Esophagus squamous epithelium (tissue), 5 donors: ENCODE measurements around the gene MRRF. TPM values are rescaled to one million over a fixed set of nuclear protein-coding genes. Genes with fewer than 3 reads are reported as not detected.

Experiments used
- DNase-seq: peaks from one replicate; lab custom pipeline; 2025; lab: John Stamatoyannopoulos, UW
- H3K27ac ChIP-seq, 4 donors: fragments of 200-600 bp; sonication (generic); one replicate each; pipeline ENCODE4 v1.5.1; 2016 to 2019; ENCODE audit warnings: mild to moderate bottlenecking in 1 of 4
- H3K27me3 ChIP-seq, 4 donors: fragments of 200-600 bp; sonication (generic); 1 replicate in 3 of 4; 2 replicates in 1 of 4; pipeline versions ENCODE4 v1.5.1 to v1.6.0; 2017 to 2021; ENCODE audit warnings: antibody characterized with exemption in 1 of 4
- H3K36me3 ChIP-seq, 3 donors: fragments of 200-600 bp; sonication (generic); one replicate each; pipeline ENCODE4 v1.5.1; 2016 to 2019
- H3K4me1 ChIP-seq, 3 donors: fragments of 200-600 bp; sonication (generic); one replicate each; pipeline ENCODE4 v1.5.1; 2017 to 2019
- H3K4me3 ChIP-seq, 4 donors: fragments of 200-600 bp; sonication (generic); 1 replicate in 3 of 4; 2 replicates in 1 of 4; pipeline ENCODE4 v1.5.1; 2016 to 2019; ENCODE audit warnings: mild to moderate bottlenecking in 2 of 4, moderate library complexity in 1 of 4
- H3K9me3 ChIP-seq, 3 donors: fragments of 200-600 bp; sonication (generic); one replicate each; pipeline ENCODE4 v1.5.1; 2016 to 2019
- POLR2A ChIP-seq, 4 donors: fragments of 450-650 bp; IDR thresholded peaks; one replicate each; pipeline ENCODE4 v1.6.1; 2017; ENCODE audit warnings: antibody characterized with exemption in 4 of 4, mild to moderate bottlenecking in 4 of 4, moderate library complexity in 3 of 4
- WGBS, 2 donors: methylation state at CpG; one replicate each; pipeline ENCODE4 v1.1.5; 2018; 5-methylcytosine and 5-hydroxymethylcytosine counted together
- intact Hi-C: fragments of 100-400 bp; cut with DNase I; formaldehyde crosslinking; loops from one replicate; pipeline ENCODE4 v1.15.0; 2022
- total RNA-seq, 4 donors: library from RNA; depleted of rRNA; stranded (reverse); fragments of >200 nt; gene quantifications; one replicate each; pipeline ENCODE4 v1.1.0, GENCODE V29; 2016
- TF ChIP-seq, protein P1 (sequence below), 6 experiments: fragments of 450-650 bp in 4 of 6; fragments of 200-600 bp in 2 of 6; sonication (generic) in 2 of 6; IDR thresholded peaks; one replicate each; pipeline ENCODE4 v1.5.1; 2016 to 2019; ENCODE audit warnings: antibody characterized with exemption in 6 of 6, mild to moderate bottlenecking in 4 of 6, moderate library complexity in 4 of 6
- donor health status: DM: yes; HTN: yes; CAD: no.

Gene MRRF
- total RNA-seq, 4 donors from 2014 or later, result 23.9 to 48.6 (median 40.4) TPM

DNA sequence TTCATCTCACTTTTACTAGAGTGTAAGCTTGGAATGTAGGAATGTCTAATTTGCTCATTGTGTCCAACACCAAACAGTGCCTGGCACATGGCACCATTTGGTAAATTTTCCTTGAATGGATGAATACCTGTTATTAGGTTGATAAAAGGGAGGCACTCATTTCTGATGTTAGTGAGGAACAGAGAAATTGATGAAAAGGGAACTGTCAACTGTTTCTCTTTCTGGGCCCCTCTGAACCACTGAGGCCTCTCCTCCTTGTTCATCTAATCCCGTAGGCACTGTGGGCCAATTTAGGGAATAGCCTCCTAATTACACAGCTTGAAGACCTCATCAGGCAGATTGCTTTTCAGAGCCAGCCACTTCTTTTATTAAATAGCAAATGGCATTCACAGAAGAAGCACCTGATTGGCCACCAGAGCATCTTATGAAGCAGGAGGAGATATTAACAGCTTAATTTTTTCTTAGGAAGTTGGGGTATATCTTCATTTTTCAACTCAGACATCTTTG is 22.6 kb downstream of the MRRF start:
- TF ChIP-seq, protein P1, sequence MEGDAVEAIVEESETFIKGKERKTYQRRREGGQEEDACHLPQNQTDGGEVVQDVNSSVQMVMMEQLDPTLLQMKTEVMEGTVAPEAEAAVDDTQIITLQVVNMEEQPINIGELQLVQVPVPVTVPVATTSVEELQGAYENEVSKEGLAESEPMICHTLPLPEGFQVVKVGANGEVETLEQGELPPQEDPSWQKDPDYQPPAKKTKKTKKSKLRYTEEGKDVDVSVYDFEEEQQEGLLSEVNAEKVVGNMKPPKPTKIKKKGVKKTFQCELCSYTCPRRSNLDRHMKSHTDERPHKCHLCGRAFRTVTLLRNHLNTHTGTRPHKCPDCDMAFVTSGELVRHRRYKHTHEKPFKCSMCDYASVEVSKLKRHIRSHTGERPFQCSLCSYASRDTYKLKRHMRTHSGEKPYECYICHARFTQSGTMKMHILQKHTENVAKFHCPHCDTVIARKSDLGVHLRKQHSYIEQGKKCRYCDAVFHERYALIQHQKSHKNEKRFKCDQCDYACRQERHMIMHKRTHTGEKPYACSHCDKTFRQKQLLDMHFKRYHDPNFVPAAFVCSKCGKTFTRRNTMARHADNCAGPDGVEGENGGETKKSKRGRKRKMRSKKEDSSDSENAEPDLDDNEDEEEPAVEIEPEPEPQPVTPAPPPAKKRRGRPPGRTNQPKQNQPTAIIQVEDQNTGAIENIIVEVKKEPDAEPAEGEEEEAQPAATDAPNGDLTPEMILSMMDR (IDR thresholded peaks at IDR 0.05), result no peak
- TF ChIP-seq POLR2A (IDR thresholded peaks at IDR 0.05), result no peak
- no peak overlapping the region for H3K4me3 ChIP-seq
- intact Hi-C loops, result no loop called here
- no peak overlapping the region for H3K27ac ChIP-seq
- no peaks in the 10 kb centered on the region for H3K27me3 ChIP-seq
- H3K4me1 ChIP-seq, result no peaks in the 10 kb centered on the region
- WGBS, 2 donors, result 75 to 79% methylated on average over 1 of the region's 1 CpG
- no peaks in the 10 kb centered on the region for H3K9me3 ChIP-seq
- no peak for DNase-seq
- H3K36me3 ChIP-seq, result peaks cover 8 to 100% (median 26%) of the 10 kb centered on the region in 3 donors

DNA sequence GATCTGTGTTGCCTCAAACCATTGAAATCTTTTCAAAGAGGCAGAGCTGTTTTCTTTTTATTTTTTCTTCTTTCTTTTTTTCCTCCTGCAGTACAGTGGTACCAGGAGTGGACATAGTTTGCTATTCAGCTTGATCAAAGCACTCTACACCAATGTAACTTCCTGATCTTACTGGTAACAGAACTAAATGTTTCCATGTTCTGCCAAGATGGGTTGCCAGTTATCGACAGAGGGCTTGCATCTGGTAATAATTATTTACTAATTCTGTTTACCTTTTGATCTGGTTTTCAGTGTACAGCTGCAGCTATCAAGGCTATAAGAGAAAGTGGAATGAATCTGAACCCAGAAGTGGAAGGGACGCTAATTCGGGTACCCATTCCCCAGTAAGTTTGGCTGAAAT is 26.8 kb downstream of the MRRF start:
- Histone ChIP-seq H3K27me3 (no peaks in the 10 kb centered on the region), H3K27ac (no peak overlapping the region), H3K36me3 (peaks cover 5 to 100% (median 13%) of the 10 kb centered on the region in 3 donors), H3K4me1 (no peaks in the 10 kb centered on the region), H3K9me3 (no peaks in the 10 kb centered on the region), H3K4me3 (no peak overlapping the region)
- TF ChIP-seq POLR2A (IDR thresholded peaks at IDR 0.05), result no peak
- TF ChIP-seq, protein P1 (IDR thresholded peaks at IDR 0.05), result no peak
- 86 to 90% methylated on average over 3 of the region's 3 CpGs for WGBS, 2 donors
- DNase-seq, result no peak
- intact Hi-C loops, result no loop called here

DNA sequence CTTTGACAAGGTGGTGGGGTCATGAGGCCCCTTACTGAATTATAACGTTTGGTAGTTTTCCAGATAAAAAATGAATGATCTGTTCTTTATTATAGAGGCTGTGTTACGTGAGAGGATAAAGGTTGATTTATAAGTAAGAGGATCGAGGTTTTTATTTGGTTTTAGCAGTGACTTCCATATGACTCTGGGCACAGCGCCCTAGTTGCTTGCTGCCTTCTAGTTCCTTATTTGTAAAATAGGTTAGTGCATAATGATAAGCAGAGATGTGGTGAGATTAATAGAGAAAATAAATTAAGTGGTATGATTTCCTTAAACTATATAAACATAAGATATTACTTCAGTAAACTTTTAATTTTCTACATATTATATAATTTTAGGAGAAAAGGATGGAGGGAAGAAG is 29.8 kb downstream of the MRRF start:
- Histone ChIP-seq H3K27ac (no peak overlapping the region), H3K36me3 (peaks cover 0 to 100% (median 5%) of the 10 kb centered on the region in 3 donors), H3K9me3 (no peaks in the 10 kb centered on the region), H3K4me1 (no peaks in the 10 kb centered on the region), H3K27me3 (no peaks in the 10 kb centered on the region), H3K4me3 (no peak overlapping the region)
- WGBS, 2 donors, result 62 to 79% methylated on average over 4 of the region's 4 CpGs
- intact Hi-C loops, result no loop called here
- TF ChIP-seq, protein P1 (IDR thresholded peaks at IDR 0.05), result no peak
- no peak for TF ChIP-seq POLR2A (IDR thresholded peaks at IDR 0.05)
- no peak for DNase-seq

DNA sequence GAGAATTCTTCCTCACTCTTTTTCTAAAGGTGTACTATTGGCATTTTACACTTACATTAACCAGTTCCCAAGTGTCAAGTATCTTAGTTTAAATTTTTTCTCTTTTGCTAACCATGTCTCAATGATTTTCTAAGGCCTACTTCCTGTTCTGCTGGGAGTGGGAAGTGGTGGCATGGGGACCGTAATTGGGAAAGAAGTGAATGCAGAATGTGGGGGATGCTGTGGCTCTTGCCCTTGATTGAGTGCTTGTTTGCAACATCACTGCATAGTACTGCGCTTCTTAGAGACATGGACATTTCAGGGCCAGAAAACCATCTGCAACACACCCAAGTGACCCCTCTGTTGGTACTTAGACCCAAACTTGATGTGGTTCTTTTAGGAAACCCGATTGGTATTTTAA is 32.8 kb downstream of the MRRF start:
- DNase-seq, result no peak
- TF ChIP-seq, protein P1 (IDR thresholded peaks at IDR 0.05), result no peak
- TF ChIP-seq POLR2A (IDR thresholded peaks at IDR 0.05), result no peak
- intact Hi-C loops, result no loop called here
- 82 to 97% methylated on average over 3 of the region's 3 CpGs for WGBS, 2 donors
- Histone ChIP-seq H3K36me3 (peaks cover 0 to 100% (median 0%) of the 10 kb centered on the region in 3 donors), H3K27ac (no peak overlapping the region), H3K9me3 (no peaks in the 10 kb centered on the region), H3K27me3 (no peaks in the 10 kb centered on the region), H3K4me3 (no peak overlapping the region), H3K4me1 (no peaks in the 10 kb centered on the region)

DNA sequence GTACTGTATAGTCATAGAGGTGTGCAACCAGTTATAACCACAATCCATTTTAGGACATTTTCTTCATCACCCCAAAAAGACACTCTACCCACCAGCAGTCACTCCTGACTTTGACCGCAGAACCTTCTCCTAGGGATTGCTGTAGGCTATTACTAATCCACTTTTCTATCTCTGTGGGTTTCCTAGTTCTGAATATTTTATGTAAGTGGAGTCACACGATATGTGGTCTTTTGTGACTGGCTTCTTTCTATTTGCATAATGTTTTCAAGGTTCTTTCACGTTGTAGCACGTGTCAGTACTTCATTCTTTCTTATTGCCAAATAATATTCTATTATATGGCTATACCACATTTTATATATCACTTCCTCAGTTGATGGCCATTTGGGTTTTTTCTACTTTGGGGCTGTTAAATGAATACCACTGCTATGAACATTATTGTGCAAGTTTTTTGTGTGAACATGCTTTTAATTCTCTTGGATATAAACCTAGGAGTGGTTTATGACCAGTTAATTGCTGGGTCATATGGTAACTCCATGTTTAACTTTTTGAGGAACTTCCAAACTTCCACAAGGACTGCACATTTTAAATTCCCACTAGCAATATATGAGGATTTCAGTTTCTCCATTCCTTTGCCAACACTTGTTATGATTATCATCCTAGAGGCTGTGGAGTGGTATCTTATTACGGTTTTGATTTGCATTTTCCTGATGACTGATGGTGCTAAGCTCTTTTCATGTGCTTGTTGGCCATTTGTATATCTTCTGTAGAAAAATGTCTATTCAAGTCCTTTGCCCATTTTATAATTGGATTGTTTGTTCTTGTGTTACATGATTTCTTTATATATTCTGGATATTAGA is 37.8 kb downstream of the MRRF start:
- no peaks in the 10 kb centered on the region for H3K9me3 ChIP-seq
- WGBS, 2 donors, result 84 to 86% methylated on average over 5 of the region's 5 CpGs
- H3K27ac ChIP-seq, result no peak overlapping the region
- H3K36me3 ChIP-seq, result peaks cover 0 to 100% (median 3%) of the 10 kb centered on the region in 3 donors
- no peaks in the 10 kb centered on the region for H3K27me3 ChIP-seq
- TF ChIP-seq POLR2A (IDR thresholded peaks at IDR 0.05), result no peak
- TF ChIP-seq, protein P1 (IDR thresholded peaks at IDR 0.05), result no peak
- H3K4me3 ChIP-seq, result no peak overlapping the region
- intact Hi-C loops, result no loop called here
- no peak for DNase-seq
- H3K4me1 ChIP-seq, result peaks cover 0 to 18% (median 0%) of the 10 kb centered on the region in 3 donors
